Measurements from ENCODE around the gene PHC3. TPM values are rescaled to one million over a fixed set of nuclear protein-coding genes. Genes with fewer than 3 reads are reported as not detected.
A peak's percentile ranks its signal among the peaks of the same experiment; 100 is the strongest.

PHC3 gene
- total and polyA plus RNA-seq, 2 of the 13 experiments (the other 11 are each of a cell fraction or from before 2014, with no cell fraction given): 24.1 to 49.0 TPM

DNA sequence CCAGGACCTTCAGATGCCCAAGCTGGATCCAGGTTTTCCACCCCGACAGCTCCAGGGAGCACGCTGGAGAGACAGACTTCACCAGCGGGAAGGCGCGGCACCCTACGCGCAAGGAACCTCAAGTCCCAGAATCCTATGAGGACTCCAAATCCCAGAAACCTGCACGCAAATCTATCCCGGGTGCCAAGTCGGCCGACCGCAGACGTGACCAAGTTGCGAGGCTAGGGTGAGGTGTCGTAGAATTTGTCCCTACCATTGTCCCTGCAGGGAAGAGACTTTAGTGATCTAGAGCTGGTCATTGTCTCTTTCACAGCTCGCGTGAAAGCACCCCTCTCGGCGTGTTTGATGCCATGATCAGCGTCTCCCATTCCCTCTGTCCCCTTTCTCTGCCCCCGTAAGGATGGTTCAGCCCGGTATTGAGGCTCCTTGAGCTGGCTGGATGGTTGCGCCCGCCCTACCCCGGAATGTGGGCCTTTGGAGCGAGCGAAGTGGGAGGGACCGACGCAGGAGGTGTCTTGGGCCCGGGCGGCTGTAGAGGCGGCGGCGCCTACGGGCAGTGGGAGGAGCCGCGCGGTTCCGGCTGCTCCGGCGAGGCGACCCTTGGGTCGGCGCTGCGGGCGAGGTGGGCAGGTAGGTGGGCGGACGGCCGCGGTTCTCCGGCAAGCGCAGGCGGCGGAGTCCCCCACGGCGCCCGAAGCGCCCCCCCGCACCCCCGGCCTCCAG, 40.6 kb upstream of the PHC3 start, which contains the start of gene PRKCI (continued):
- peak; percentile 67 for TF ChIP-seq HOXA3 (CRISPR knock-in tag; IDR thresholded peaks at IDR 0.05)
- TF ChIP-seq ZNF274 (CRISPR knock-in tag; IDR thresholded peaks at IDR 0.05): no peak
- TF ChIP-seq ZNF780A (CRISPR knock-in tag; IDR thresholded peaks at IDR 0.05): no peak
- no peak for TF ChIP-seq ZNF775 (CRISPR knock-in tag; IDR thresholded peaks at IDR 0.05; ENCODE audit: borderline replicate concordance)
- TF ChIP-seq, protein P1, sequence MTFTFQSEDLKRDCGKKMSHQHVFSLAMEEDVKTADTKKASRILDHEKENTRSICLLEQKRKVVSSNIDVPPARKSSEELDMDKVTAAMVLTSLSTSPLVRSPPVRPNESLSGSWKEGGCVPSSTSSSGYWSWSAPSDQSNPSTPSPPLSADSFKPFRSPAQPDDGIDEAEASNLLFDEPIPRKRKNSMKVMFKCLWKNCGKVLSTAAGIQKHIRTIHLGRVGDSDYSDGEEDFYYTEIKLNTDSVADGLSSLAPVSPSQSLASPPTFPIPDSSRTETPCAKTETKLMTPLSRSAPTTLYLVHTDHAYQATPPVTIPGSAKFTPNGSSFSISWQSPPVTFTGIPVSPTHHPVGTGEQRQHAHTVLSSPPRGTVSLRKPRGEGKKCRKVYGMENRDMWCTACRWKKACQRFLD (CRISPR knock-in tag; IDR thresholded peaks at IDR 0.05; ENCODE audit: borderline replicate concordance): no peak
- TF ChIP-seq AGO2 (optimal IDR thresholded peaks at IDR 0.05; ENCODE audit: low read depth, low read length): no peak
- no peak for TF ChIP-seq ZNF567 (CRISPR knock-in tag; IDR thresholded peaks at IDR 0.05; ENCODE audit: borderline replicate concordance)
- TF ChIP-seq RFX1 (IDR thresholded peaks at IDR 0.05): no peak
- 0 out of 2 replicates have a peak, but pooled peaks have one; percentile 53 for TF ChIP-seq ZNF451 (CRISPR knock-in tag; IDR thresholded peaks at IDR 0.05)
- TF ChIP-seq TBP (CRISPR knock-in tag; IDR thresholded peaks at IDR 0.05): no peak
- TF ChIP-seq ZNF570 (CRISPR knock-in tag; IDR thresholded peaks at IDR 0.05; ENCODE audit: borderline replicate concordance): no peak
- peak; percentile 49; the same call in 1 of the 2 replicates for TF ChIP-seq MYC (CRISPR knock-in tag; IDR thresholded peaks at IDR 0.05; ENCODE audit: borderline replicate concordance)
- no peak; the same call in 1 of the 2 replicates for TF ChIP-seq ZSCAN29 (CRISPR knock-in tag; conservative IDR thresholded peaks at IDR 0.05)
- peak; percentile 78; the same call in 1 of the 2 replicates for TF ChIP-seq KDM5B (CRISPR knock-in tag; IDR thresholded peaks at IDR 0.05; ENCODE audit: borderline replicate concordance)
- TF ChIP-seq JDP2 (CRISPR knock-in tag; IDR thresholded peaks at IDR 0.05; ENCODE audit: borderline replicate concordance): no peak
- TF ChIP-seq SRF (IDR thresholded peaks at IDR 0.05; ENCODE audit: low read depth, low read length): no peak
- TF ChIP-seq, protein P2, sequence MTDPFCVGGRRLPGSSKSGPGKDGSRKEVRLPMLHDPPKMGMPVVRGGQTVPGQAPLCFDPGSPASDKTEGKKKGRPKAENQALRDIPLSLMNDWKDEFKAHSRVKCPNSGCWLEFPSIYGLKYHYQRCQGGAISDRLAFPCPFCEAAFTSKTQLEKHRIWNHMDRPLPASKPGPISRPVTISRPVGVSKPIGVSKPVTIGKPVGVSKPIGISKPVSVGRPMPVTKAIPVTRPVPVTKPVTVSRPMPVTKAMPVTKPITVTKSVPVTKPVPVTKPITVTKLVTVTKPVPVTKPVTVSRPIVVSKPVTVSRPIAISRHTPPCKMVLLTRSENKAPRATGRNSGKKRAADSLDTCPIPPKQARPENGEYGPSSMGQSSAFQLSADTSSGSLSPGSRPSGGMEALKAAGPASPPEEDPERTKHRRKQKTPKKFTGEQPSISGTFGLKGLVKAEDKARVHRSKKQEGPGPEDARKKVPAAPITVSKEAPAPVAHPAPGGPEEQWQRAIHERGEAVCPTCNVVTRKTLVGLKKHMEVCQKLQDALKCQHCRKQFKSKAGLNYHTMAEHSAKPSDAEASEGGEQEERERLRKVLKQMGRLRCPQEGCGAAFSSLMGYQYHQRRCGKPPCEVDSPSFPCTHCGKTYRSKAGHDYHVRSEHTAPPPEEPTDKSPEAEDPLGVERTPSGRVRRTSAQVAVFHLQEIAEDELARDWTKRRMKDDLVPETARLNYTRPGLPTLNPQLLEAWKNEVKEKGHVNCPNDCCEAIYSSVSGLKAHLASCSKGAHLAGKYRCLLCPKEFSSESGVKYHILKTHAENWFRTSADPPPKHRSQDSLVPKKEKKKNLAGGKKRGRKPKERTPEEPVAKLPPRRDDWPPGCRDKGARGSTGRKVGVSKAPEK (CRISPR knock-in tag; IDR thresholded peaks at IDR 0.05; ENCODE audit: borderline replicate concordance): no peak; the same call in 1 of the 2 replicates
- 0 out of 2 replicates have a peak, but pooled peaks have one; percentile 35 for TF ChIP-seq ZNF598 (CRISPR knock-in tag; IDR thresholded peaks at IDR 0.05; ENCODE audit: borderline replicate concordance)
- TF ChIP-seq RFX3 (CRISPR knock-in tag; IDR thresholded peaks at IDR 0.05): no peak
- TF ChIP-seq, protein P3, sequence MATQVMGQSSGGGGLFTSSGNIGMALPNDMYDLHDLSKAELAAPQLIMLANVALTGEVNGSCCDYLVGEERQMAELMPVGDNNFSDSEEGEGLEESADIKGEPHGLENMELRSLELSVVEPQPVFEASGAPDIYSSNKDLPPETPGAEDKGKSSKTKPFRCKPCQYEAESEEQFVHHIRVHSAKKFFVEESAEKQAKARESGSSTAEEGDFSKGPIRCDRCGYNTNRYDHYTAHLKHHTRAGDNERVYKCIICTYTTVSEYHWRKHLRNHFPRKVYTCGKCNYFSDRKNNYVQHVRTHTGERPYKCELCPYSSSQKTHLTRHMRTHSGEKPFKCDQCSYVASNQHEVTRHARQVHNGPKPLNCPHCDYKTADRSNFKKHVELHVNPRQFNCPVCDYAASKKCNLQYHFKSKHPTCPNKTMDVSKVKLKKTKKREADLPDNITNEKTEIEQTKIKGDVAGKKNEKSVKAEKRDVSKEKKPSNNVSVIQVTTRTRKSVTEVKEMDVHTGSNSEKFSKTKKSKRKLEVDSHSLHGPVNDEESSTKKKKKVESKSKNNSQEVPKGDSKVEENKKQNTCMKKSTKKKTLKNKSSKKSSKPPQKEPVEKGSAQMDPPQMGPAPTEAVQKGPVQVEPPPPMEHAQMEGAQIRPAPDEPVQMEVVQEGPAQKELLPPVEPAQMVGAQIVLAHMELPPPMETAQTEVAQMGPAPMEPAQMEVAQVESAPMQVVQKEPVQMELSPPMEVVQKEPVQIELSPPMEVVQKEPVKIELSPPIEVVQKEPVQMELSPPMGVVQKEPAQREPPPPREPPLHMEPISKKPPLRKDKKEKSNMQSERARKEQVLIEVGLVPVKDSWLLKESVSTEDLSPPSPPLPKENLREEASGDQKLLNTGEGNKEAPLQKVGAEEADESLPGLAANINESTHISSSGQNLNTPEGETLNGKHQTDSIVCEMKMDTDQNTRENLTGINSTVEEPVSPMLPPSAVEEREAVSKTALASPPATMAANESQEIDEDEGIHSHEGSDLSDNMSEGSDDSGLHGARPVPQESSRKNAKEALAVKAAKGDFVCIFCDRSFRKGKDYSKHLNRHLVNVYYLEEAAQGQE (IDR thresholded peaks at IDR 0.05; ENCODE audit: borderline replicate concordance in 1 of 2, low read depth in 1 of 2, low read length in 2 of 2): peak in 1 of 2 experiments; percentile 42; a peak in 1 of 4 replicates
- TF ChIP-seq CENPT (CRISPR knock-in tag; IDR thresholded peaks at IDR 0.05; ENCODE audit: low read depth): no peak
- TF ChIP-seq HNRNPH1 (optimal IDR thresholded peaks at IDR 0.05; ENCODE audit: low read depth, low read length): no peak
- TF ChIP-seq ZNF180 (CRISPR knock-in tag; IDR thresholded peaks at IDR 0.05; ENCODE audit: borderline replicate concordance, low read depth): no peak
